CD4-positive, alpha-beta T cell (primary cell): ENCODE data around the gene ZC3H8. TPM values are rescaled to one million over a fixed set of nuclear protein-coding genes. Genes with fewer than 3 reads are reported as not detected.

Experiments
- ATAC-seq: fragments of 200-7000 bp; cut with Tn5 transposase; one replicate; pipeline ENCODE4 v1.10.0; 2022; ENCODE audit warnings: mild to moderate bottlenecking; ENCODE audit not compliant: poor library complexity
- CTCF ChIA-PET: fragments of 350-600 bp; sonication (Branson Sonifier 250); formaldehyde crosslinking; loops from one replicate; lab custom pipeline; 2021; ENCODE audit warnings: antibody characterized with exemption, inconsistent platforms; lab: Charles Lee
- POLR2A ChIA-PET: fragments of 350-600 bp; sonication (Branson Sonifier 250); formaldehyde crosslinking; loops from one replicate; lab custom pipeline; 2021; ENCODE audit warnings: antibody characterized with exemption, inconsistent platforms; lab: Charles Lee
- DNase-seq, 14 experiments: peaks; one replicate each; pipeline ENCODE4 v3.0.0-alpha.2; 2013 to 2020; ENCODE audit warnings: mixed read lengths in 2 of 14
- H3K27ac ChIP-seq, 2 donors: one replicate each; pipeline versions ENCODE4 v1.5.1 to v1.7.0; 2013; ENCODE audit warnings: low read length in 2 of 2, low read depth in 1 of 2, mild to moderate bottlenecking in 1 of 2
- H3K27me3 ChIP-seq, 2 experiments: 1 replicate in 1 of 2; 2 replicates in 1 of 2; pipeline versions ENCODE4 v1.6.1 to v1.7.0; 2013; ENCODE audit warnings: low read length in 2 of 2, control low read depth in 1 of 2, mild to moderate bottlenecking in 1 of 2, moderate library complexity in 1 of 2; ENCODE audit not compliant: insufficient read depth in 2 of 2, control insufficient read depth in 1 of 2
- H3K36me3 ChIP-seq: one replicate; pipeline ENCODE4 v1.6.1; 2013; ENCODE audit warnings: low read length, control low read depth; ENCODE audit not compliant: insufficient read depth
- H3K4me1 ChIP-seq: one replicate; pipeline ENCODE4 v1.6.1; 2013; ENCODE audit warnings: low read length, control low read depth; ENCODE audit not compliant: insufficient read depth
- H3K4me3 ChIP-seq: one replicate; pipeline ENCODE4 v1.5.1; 2013; ENCODE audit warnings: mild to moderate bottlenecking, low read length, moderate library complexity
- H3K9me3 ChIP-seq, 2 experiments: 1 replicate in 1 of 2; 2 replicates in 1 of 2; pipeline versions ENCODE4 v1.6.1 to v1.7.0; 2013; ENCODE audit warnings: low read length in 2 of 2, mild to moderate bottlenecking in 2 of 2, control low read depth in 1 of 2, moderate library complexity in 1 of 2; ENCODE audit not compliant: control insufficient read depth in 1 of 2, insufficient read depth in 1 of 2
- H3K27ac Mint-ChIP-seq: one replicate; pipeline ENCODE4 v1.8.0; 2020; ENCODE audit warnings: mixed read lengths
- H3K27me3 Mint-ChIP-seq: one replicate; pipeline ENCODE4 v1.8.0; 2021; ENCODE audit warnings: mixed read lengths
- H3K36me3 Mint-ChIP-seq: one replicate; pipeline ENCODE4 v1.8.0; 2021; ENCODE audit warnings: low read depth, mixed read lengths
- H3K4me1 Mint-ChIP-seq: one replicate; pipeline ENCODE4 v1.8.0; 2021; ENCODE audit warnings: low read depth, mixed read lengths
- H3K4me3 Mint-ChIP-seq: one replicate; pipeline ENCODE4 v1.8.0; 2020; ENCODE audit warnings: mild to moderate bottlenecking, mixed read lengths
- H3K9me3 Mint-ChIP-seq: one replicate; pipeline ENCODE4 v1.8.0; 2020; ENCODE audit warnings: mixed read lengths
- intact Hi-C, 2 experiments: fragments of 100-400 bp; cut with DNase I in 1 of 2; cut with micrococcal nuclease in 1 of 2; formaldehyde crosslinking; loops; one replicate each; pipeline versions ENCODE4 v1.15.1 to v1.9.0; 2023 to 2025; cut with DNase I, micrococcal nuclease
- total RNA-seq, 174 experiments: library from RNA in 2 of 174; stranded (reverse) in 2 of 174; gene quantifications; one replicate each; pipeline ENCODE4 v1.2.3 and lab custom pipeline; 2021 to 2026
- TF ChIP-seq, protein P1 (sequence below): fragments of 200-600 bp; IDR thresholded peaks from one replicate; pipeline ENCODE4 v1.8.0; 2022; ENCODE audit warnings: antibody characterized with exemption, mild to moderate bottlenecking

ZC3H8 gene
- total RNA-seq, 2 experiments from 2014 or later: 10.2 to 16.2 TPM

DNA sequence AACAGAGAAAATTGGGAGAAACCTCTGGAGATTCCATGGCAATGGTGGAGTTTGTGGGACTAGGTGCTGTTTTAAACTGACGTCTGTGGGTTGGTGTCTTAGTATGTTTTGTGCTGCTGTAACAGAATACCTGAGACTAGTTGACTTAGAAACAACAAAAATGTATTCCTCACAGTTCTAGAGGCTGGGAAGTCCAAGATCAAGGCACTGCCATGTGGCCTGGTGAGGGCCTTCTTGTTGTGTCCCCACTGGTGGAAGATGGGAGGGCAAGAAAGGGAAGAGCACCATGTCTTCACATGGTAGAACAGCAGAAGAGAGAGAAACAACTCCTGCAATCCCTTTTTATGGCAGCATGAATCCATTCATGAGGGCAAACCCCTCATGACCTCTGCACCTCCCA, 13.7 kb upstream of the ZC3H8 start:
- no peak for ATAC-seq
- Histone ChIP-seq H3K4me3 (no peak overlapping the region), H3K27me3 (no peaks in the 10 kb centered on the region), H3K36me3 (no peaks in the 10 kb centered on the region), H3K4me1 (no peaks in the 10 kb centered on the region), H3K9me3 (no peaks in the 10 kb centered on the region), H3K27ac (no peak overlapping the region)
- Mint-ChIP-seq H3K4me1 (no peaks in the 10 kb centered on the region), H3K27ac (no peak overlapping the region), H3K27me3 (no peaks in the 10 kb centered on the region), H3K36me3 (no peaks in the 10 kb centered on the region), H3K9me3 (peaks cover 2% of the 10 kb centered on the region), H3K4me3 (no peak overlapping the region)
- ChIA-PET POLR2A (interaction anchor here (0.7 kb wide), 1 partner anchor 86 kb away, joined by 4 read pairs; no protein-coding TSS in a partner anchor), CTCF (no interaction called here)
- intact Hi-C loops: no loop called here
- no peak for DNase-seq
- TF ChIP-seq, protein P1, sequence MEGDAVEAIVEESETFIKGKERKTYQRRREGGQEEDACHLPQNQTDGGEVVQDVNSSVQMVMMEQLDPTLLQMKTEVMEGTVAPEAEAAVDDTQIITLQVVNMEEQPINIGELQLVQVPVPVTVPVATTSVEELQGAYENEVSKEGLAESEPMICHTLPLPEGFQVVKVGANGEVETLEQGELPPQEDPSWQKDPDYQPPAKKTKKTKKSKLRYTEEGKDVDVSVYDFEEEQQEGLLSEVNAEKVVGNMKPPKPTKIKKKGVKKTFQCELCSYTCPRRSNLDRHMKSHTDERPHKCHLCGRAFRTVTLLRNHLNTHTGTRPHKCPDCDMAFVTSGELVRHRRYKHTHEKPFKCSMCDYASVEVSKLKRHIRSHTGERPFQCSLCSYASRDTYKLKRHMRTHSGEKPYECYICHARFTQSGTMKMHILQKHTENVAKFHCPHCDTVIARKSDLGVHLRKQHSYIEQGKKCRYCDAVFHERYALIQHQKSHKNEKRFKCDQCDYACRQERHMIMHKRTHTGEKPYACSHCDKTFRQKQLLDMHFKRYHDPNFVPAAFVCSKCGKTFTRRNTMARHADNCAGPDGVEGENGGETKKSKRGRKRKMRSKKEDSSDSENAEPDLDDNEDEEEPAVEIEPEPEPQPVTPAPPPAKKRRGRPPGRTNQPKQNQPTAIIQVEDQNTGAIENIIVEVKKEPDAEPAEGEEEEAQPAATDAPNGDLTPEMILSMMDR: no peak

DNA sequence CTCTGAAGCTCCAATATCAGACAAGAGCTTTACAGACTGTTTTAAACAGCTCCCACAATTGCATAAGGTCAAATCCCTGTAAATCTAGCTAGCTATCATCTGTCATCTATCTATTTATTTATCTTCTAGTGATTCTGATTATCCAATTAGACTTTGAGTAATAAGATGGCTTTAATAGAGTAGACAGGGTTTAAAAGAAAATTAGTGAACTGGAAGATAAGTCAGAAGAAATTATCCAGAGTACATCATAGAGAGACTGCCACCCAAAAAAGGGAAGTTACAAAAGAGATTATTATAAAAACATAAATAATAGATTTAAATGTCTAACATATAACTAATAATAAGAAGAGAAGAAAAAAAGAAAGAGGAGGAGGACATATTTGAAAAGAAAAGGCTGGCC, 8.0 kb upstream of the ZC3H8 start:
- POLR2A ChIA-PET: interaction anchor here (0.6 kb wide), 1 partner anchor 21 kb away, joined by 3 read pairs; no protein-coding TSS in a partner anchor
- no peaks in the 10 kb centered on the region for H3K9me3 Mint-ChIP-seq
- intact Hi-C loops: loop anchor here (1.0 to 5.0 kb wide), 2 partner anchors 39 to 42 kb away; no protein-coding TSS in a partner anchor
- H3K4me1 Mint-ChIP-seq: peaks cover 7% of the 10 kb centered on the region
- H3K4me1 ChIP-seq: peaks cover 10% of the 10 kb centered on the region
- H3K4me3 ChIP-seq: no peak overlapping the region
- H3K27ac Mint-ChIP-seq: no peak overlapping the region
- H3K27me3 ChIP-seq: peaks cover 0 to 4% of the 10 kb centered on the region in 2 experiments
- DNase-seq: no peak
- ATAC-seq: no peak
- no peak overlapping the region for H3K27ac ChIP-seq
- H3K27me3 Mint-ChIP-seq: no peaks in the 10 kb centered on the region
- no peak overlapping the region for H3K4me3 Mint-ChIP-seq
- CTCF ChIA-PET: no interaction called here
- TF ChIP-seq, protein P1: no peak
- H3K36me3 ChIP-seq: no peaks in the 10 kb centered on the region
- no peaks in the 10 kb centered on the region for H3K36me3 Mint-ChIP-seq
- H3K9me3 ChIP-seq: peaks cover 0 to 4% of the 10 kb centered on the region in 2 experiments

DNA sequence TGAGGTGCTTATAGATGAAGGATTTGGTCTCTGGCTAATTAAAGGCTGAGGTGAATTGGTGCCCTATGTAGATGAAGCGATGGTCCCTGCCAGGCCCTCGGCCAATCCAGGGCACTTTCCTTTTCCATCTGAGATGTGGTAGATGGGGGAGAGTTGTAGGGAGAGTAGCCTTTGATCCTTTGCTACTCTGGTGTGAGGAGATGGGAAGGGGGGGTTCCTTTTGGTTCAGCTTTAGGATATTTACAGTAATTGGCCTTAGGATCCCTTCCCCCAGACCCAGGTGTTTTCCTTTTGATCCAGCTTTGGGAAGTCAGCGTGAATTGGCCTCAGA, 5.4 kb upstream of the ZC3H8 start:
- peaks cover 12% of the 10 kb centered on the region for H3K4me1 ChIP-seq
- ATAC-seq: no peak
- intact Hi-C loops: loop anchor here in 1 of 2 experiments (2.0 to 5.0 kb wide), 2 partner anchors 42 to 175 kb away; no protein-coding TSS in a partner anchor

More for the DNA sequence above, 5.4 kb upstream of the ZC3H8 start:
- Histone ChIP-seq H3K27me3 (peaks cover 0 to 4% of the 10 kb centered on the region in 2 experiments), H3K4me3 (no peak overlapping the region), H3K36me3 (no peaks in the 10 kb centered on the region), H3K9me3 (peaks cover 0 to 4% of the 10 kb centered on the region in 2 experiments), H3K27ac (no peak overlapping the region)
- TF ChIP-seq, protein P1: no peak
- CTCF ChIA-PET: interaction anchor here (0.8 to 3.4 kb wide), 6 partner anchors 15 to 173 kb away, joined by 3 to 16 read pairs (median 7); partner anchors contain the start of genes RGPD8 and ZC3H6
- no peaks in the 10 kb centered on the region for H3K9me3 Mint-ChIP-seq
- DNase-seq: no peak
- no peak overlapping the region for H3K4me3 Mint-ChIP-seq
- H3K36me3 Mint-ChIP-seq: no peaks in the 10 kb centered on the region
- no peak overlapping the region for H3K27ac Mint-ChIP-seq
- POLR2A ChIA-PET: interaction anchor here (1.4 to 2.9 kb wide), 4 partner anchors 15 to 223 kb away, joined by 3 to 19 read pairs (median 7); no protein-coding TSS in a partner anchor
- H3K27me3 Mint-ChIP-seq: no peaks in the 10 kb centered on the region
- peaks cover 7% of the 10 kb centered on the region for H3K4me1 Mint-ChIP-seq
